Endometrium (tissue), 2 donors: ENCODE results near the gene PTPRC.
A peak's percentile ranks its signal among the peaks of the same experiment; 100 is the strongest.

ENCODE experiments used
- FAIRE-seq: peaks from 2 replicates; lab custom pipeline; 2012; peaks lifted over from hg19 to GRCh38; lab: Jason Lieb, UNC
- donor health status: control.
- donor health status: control.

Gene PTPRC

GRCh38 chr1:198643808-198644207 lies 5.0 kb downstream of the PTPRC start:
- no peak for FAIRE-seq

DNA sequence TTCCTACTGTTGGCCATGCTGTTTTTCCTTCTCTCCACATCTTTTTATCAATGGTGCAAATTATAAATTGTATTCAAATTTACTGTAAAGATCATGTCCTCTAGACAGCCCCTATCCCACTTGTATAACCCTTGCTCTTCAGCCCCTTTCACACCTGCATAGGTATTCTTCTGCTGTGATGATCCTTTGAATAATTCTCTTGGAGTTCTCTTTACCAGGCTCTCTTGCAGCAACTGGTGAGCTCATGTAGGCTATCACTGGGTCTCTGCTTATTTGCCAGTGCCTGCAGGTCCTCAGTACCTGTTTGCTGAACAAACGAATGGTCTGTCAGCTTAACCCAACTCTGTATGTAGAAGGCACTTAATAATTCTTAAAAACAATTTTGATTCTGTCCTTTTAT lies 8.2 kb downstream of the PTPRC start:
- FAIRE-seq: no peak

DNA sequence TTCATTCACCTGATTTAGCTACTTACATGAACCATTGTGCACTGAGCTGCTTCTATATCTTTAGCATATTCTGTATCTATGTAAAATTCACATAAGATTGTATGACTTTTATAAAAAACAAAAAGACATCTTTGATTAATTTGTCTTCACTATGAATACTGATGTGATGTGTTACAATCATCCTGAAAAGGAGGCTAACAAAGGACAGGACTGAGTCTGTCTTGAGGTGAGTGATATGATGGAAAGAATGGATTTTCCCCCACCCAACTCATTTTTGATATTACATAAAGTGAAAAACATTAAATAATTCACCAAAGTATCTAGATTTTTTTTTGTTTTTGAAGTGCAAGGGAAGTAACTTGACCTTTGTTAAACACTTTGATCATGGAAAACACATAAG lies 9.8 kb downstream of the PTPRC start:
- no peak for FAIRE-seq

- FAIRE-seq: no peak
Measured at GRCh38 chr1:198649232-198649967, 10.6 kb downstream of the PTPRC start.

- no peak for FAIRE-seq
Measured at GRCh38 chr1:198649968-198650338, 11.1 kb downstream of the PTPRC start.

- no peak for FAIRE-seq
Measured at GRCh38 chr1:198650506-198650905, 11.7 kb downstream of the PTPRC start.

- no peak for FAIRE-seq
Measured at GRCh38 chr1:198651650-198652400, 13.0 kb downstream of the PTPRC start.

GRCh38 chr1:198653808-198654413 lies 15.1 kb downstream of the PTPRC start:
- peak; percentile 12 for FAIRE-seq

- no peak for FAIRE-seq
Measured at GRCh38 chr1:198655459-198656121, 16.8 kb downstream of the PTPRC start.

DNA sequence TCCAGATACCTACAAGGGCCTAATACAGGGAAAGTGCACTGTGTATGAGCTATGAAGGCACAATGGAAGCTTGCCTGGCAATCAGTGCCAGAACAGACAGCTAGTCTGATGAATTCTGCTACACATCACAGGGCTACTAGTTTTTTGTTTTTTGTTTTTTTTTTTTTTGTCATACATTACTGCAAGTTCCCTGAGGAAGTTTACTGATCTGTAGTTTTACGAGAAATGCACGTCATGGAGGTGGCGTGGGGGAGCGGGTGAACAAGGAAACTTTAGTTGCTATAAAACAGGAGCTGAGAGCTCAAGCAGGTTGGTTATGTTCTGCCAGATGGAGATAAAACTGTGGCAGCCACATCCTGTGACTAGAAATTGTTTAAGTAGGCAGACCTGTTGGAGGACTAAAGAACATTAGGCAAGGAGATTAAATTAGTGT lies 17.7 kb downstream of the PTPRC start:
- no peak for FAIRE-seq

DNA sequence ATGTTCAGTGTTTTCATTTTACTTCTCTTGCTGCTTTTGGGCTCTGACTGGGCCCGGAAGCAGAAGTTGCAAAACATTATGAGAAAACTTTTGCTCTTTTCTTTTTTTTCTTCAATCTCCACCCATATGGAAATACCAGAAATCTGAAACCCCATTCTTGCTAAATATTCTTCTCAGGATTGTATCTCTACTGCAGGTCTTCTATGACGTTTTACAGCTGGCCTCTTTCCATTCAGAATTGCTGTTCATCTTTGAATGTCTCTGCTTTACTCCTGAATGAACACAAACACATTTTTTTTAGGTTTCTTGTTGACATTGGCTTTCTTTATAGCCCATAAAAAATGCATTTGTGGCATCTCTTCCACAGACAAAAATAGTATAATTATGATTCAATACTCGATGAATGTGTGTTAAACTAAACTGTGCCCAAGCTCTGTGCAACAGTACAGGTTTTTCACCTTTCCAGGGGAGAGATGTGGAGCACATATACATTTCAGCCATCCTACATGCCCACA lies 18.8 kb downstream of the PTPRC start:
- FAIRE-seq: no peak

DNA sequence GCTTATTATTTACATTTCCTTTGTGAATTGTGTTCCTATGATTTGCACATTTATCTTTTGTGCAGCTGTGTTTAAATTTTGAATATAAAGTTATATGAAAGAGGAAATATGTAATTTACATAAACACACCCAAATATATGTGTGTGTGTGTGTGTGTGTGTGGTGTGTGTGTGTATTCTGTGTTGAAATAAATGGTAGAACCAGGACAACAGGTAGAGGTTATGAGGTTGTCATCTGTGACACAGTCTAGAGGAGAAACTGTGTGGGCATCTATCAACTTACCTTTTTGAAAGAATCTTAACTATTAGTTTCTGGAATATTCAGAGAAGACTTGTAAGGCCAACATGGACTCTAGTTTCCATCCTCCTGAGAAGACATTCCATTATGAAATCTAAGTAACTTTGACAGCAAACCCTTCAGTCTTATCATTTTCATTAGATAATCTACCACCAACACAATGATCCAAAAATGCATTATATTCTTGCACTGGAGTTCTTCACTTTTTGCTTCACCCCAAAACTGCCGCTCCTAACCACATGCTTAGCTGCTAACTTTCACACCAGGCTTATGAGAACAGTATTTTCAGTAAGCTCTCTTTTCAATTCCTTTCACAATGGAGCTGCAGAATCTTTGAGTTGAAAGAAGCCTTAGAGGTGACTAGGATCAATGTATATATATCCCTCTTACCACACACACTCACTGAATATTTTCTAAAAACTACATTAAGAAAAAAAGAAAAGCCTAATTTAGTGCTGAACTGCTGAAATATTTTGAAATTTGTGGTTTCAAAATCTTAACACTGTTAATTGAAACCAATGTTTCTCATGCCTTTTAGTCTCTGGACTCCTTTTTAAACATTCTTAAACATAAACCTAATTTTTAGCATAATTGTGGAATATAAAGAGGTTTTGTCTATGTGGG lies 21.8 kb downstream of the PTPRC start:
- FAIRE-seq: no peak

DNA sequence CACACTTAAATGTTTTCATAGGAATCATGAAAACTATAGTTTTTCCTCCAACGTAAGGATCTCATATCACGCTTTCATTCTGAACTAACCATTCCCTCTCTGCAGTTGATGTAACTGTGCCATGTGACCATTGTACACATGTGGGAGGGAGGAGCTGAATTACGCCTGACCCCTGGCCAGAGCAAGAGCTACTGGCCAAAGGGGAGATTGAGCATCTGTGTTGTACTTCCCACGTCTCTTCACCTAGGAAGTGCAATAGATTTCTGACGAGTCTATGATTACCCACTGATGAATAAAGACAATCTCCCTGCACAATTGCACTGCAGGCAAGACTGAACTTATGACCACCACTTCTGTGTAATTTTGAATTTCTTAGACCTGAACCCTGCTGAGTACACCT lies 24.0 kb downstream of the PTPRC start:
- FAIRE-seq: no peak

- FAIRE-seq: no peak
Measured at GRCh38 chr1:198664068-198664788, 25.4 kb downstream of the PTPRC start.

- no peak for FAIRE-seq
Measured at GRCh38 chr1:198667186-198667585, 28.3 kb downstream of the PTPRC start.

DNA sequence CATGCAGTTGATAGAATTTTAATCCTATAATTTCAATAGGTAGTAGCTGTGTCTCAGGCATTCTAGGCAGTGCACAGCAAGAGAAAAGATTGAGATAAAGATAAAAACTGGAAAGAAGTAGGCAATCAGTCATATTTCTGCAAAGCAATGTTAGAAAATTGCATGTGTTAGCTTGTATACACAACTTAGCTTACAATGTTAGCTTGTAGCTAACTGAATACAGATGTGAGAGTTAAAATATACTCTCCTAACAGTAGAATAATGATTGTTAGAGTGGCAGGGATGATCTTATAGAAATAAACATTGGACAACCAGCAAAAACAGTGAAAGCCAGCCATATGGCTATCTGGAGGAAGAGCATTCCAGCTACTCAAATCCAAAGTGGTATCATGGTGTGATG lies 29.0 kb downstream of the PTPRC start:
- FAIRE-seq: no peak

- no peak for FAIRE-seq
Measured at GRCh38 chr1:198669023-198669698, 30.3 kb downstream of the PTPRC start.

DNA sequence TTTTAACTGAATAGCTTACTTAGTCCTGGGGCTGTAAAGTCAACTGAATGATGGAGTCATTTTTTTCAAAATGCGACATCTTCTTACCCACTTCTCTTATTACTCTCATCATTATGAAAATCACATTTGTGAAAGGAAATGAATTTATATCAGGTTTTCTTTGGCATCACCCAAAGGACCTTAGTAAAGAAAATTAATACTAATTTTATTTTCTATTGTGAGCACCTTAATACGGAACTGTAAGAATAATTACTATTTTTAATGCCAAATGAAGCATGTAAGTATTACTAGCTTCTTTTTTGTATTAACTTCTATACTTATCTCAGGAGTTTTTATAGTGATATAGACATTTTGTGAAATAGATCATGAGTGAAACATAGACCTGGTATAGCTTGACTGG lies 30.9 kb downstream of the PTPRC start:
- no peak for FAIRE-seq

- FAIRE-seq: no peak
Measured at GRCh38 chr1:198671136-198671535, 32.3 kb downstream of the PTPRC start.

DNA sequence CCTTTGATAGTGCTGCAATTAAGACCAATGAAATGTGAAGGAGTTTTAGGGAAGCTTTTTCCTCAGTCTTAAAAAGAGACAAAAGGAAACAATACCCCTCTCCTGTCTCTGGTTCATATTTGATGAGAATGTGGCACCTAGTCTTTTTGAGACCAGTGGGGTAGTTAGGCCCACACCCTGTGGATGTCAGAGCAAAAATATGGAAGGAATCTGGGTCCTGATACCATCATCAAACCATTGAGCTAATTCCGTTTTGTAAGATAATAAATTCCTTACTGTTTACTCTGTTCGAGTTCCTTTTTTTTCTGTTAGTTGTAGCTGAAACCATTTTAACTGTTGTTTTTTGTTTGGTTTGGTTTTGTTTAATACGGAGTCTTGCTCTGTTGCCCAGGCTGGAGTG lies 33.3 kb downstream of the PTPRC start:
- FAIRE-seq: no peak
